ENCODE data around the gene CYTH3. TPM values are rescaled to one million over a fixed set of nuclear protein-coding genes. Genes with fewer than 3 reads are reported as not detected.

The CYTH3 gene
- total and polyA plus RNA-seq, 9 donors = 14.8 to 29.6 (median 18.9) TPM

DNA sequence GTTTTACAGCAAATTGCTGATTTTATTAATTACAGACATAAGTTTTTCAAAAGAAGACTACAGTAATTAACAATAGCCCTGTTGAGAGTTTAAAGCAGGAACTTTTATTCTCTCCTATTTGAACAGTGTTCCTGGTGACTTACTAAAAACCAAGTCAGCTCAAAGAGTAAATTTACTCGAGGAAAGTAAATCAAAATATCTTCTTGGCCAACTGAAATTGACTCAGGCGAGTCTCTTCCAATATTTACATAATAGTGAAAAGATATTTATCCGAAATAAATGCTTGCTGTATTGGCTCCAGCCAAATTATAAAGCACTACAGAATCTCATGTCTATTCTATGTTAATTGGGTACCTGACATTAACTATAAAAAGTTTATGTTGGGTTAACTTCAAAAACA is 13.2 kb downstream of the CYTH3 start:
- no peak for DNase-seq
- Histone ChIP-seq H3K27me3 (no peaks in the 10 kb centered on the region), H3K4me1 (ENCODE audit: insufficient read depth) (peaks cover 15% of the 10 kb centered on the region), H3K4me3 (no peak overlapping the region), H3K9me3 (no peaks in the 10 kb centered on the region), H3K27ac (no peak overlapping the region), H3K36me3 (no peaks in the 10 kb centered on the region)
- 3 to 15% (median 8%) methylated on average over 3 of the region's 3 CpGs for WGBS, 3 donors
- no peak for TF ChIP-seq EP300 (IDR thresholded peaks at IDR 0.05)
- TF ChIP-seq POLR2A (IDR thresholded peaks at IDR 0.05) = no peak
- TF ChIP-seq, protein P1, sequence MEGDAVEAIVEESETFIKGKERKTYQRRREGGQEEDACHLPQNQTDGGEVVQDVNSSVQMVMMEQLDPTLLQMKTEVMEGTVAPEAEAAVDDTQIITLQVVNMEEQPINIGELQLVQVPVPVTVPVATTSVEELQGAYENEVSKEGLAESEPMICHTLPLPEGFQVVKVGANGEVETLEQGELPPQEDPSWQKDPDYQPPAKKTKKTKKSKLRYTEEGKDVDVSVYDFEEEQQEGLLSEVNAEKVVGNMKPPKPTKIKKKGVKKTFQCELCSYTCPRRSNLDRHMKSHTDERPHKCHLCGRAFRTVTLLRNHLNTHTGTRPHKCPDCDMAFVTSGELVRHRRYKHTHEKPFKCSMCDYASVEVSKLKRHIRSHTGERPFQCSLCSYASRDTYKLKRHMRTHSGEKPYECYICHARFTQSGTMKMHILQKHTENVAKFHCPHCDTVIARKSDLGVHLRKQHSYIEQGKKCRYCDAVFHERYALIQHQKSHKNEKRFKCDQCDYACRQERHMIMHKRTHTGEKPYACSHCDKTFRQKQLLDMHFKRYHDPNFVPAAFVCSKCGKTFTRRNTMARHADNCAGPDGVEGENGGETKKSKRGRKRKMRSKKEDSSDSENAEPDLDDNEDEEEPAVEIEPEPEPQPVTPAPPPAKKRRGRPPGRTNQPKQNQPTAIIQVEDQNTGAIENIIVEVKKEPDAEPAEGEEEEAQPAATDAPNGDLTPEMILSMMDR (IDR thresholded peaks at IDR 0.05) = no peak
- intact Hi-C loops (cut with DNase I) = no loop called here

- no peaks in the 10 kb centered on the region for H3K9me3 ChIP-seq
- TF ChIP-seq EP300 (IDR thresholded peaks at IDR 0.05) (no peak), POLR2A (IDR thresholded peaks at IDR 0.05) (no peak)
- TF ChIP-seq, protein P1 (IDR thresholded peaks at IDR 0.05) = no peak
- 2 to 9% (median 5%) methylated on average over 5 of the region's 5 CpGs for WGBS, 3 donors
Measured at GRCh38 chr7:6258440-6259182, 13.8 kb downstream of the CYTH3 start.

DNA sequence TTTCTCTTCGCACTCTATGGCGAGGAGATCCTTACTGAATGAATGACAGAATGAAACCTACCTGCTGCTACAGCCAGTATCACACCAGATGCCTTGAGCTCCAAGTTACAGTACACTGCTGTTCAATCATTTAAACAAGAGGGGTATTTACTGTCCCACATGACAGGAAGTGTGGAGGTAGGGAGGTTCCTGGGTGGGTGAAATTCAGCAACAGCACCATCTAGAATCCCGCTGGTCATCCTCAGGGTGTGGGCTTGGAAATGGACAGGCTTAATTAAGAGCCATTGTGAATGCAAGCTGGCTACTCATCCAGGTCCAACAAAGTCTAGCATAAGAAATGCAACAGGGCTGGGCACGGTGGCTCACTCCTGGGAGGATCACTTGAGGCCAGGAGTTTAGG is 14.7 kb downstream of the CYTH3 start:
- Histone ChIP-seq H3K4me3 (no peak overlapping the region), H3K36me3 (no peaks in the 10 kb centered on the region), H3K27ac (no peak overlapping the region), H3K27me3 (no peaks in the 10 kb centered on the region), H3K4me1 (ENCODE audit: insufficient read depth) (peaks cover 15% of the 10 kb centered on the region), H3K9me3 (no peaks in the 10 kb centered on the region)
- intact Hi-C loops (cut with DNase I) = no loop called here
- no peak for DNase-seq
- WGBS, 3 donors = 92 to 95% (median 94%) methylated on average over 4 of the region's 4 CpGs
- TF ChIP-seq EP300 (IDR thresholded peaks at IDR 0.05) (no peak), POLR2A (IDR thresholded peaks at IDR 0.05) (no peak)
- TF ChIP-seq, protein P1 (IDR thresholded peaks at IDR 0.05) = no peak

More at GRCh38 chr7:6258440-6259182, 13.8 kb downstream of the CYTH3 start:
- Histone ChIP-seq H3K4me1 (ENCODE audit: insufficient read depth) (peaks cover 15% of the 10 kb centered on the region), H3K4me3 (no peak overlapping the region), H3K36me3 (no peaks in the 10 kb centered on the region), H3K27me3 (no peaks in the 10 kb centered on the region), H3K27ac (no peak overlapping the region)
- no peak for DNase-seq
- intact Hi-C loops (cut with DNase I) = no loop called here

- intact Hi-C loops (cut with DNase I) = no loop called here
- DNase-seq = no peak
- Histone ChIP-seq H3K27me3 (no peaks in the 10 kb centered on the region), H3K9me3 (no peaks in the 10 kb centered on the region), H3K4me3 (no peak overlapping the region), H3K4me1 (ENCODE audit: insufficient read depth) (peaks cover 15% of the 10 kb centered on the region), H3K27ac (no peak overlapping the region), H3K36me3 (no peaks in the 10 kb centered on the region)
- TF ChIP-seq, protein P1 (IDR thresholded peaks at IDR 0.05) = no peak
- TF ChIP-seq EP300 (IDR thresholded peaks at IDR 0.05) (no peak), POLR2A (IDR thresholded peaks at IDR 0.05) (no peak)
- 81 to 89% (median 88%) methylated on average over 9 of the region's 9 CpGs for WGBS, 3 donors
Measured at GRCh38 chr7:6256677-6257535, 15.5 kb downstream of the CYTH3 start.

Measured in ovary (tissue), 9 donors.